HG03280 (cell line): Measurements from ENCODE around the gene MPI.
"Not testable (repeated sequence)": the region's sequence is repeated elsewhere in the genome, so short reads cannot be mapped to it uniquely, and the experiment has no call there.

Source experiments
- ATAC-seq: cut with Tn5 transposase; IDR thresholded peaks from one replicate; pipeline ENCODE4 v1.9.1; 2021; ENCODE audit warnings: mild to moderate bottlenecking, moderate library complexity; ENCODE audit not compliant: unreplicated experiment

The MPI gene

DNA sequence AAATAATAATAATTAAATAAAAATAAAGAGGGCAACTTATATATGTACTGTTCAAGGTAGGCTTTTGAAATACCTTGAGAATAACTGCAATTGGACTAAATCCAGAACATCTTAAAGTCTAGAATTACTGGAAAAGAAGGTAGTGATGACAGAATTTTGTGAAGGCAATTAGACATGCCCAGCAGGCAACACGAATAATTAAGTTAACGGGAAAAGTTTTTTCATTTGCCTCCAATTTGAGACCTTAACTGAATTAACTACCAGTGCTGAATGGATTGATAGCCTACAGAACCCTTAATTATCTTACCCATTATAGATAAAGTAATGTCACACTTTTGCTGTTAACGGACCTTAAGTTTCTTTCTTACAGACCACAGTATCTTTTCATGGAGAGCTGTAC is 34.7 kb downstream of the MPI start:
- no peak for ATAC-seq

DNA sequence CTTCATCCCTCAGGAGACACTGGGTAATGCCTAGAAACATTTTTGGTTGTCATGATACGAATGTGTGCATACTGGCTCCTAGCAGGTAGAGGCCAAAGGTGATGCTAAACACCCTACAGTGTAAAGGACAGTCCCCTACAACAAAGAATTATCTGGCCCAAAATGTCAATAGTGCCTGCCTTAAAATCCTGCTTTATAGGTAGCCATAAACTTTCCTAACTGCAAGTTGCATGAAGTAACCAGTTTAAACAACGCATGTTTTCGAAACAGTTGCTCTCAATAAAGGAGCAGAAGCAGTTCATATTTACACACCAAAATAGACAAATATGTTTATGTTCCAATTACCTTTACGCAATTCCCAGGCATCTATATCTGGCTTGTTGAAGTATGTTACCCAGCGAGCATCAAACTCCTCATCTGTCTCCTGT is 38.9 kb downstream of the MPI start:
- ATAC-seq: no peak

GRCh38 chr15:74933573-74933972 is 43.7 kb downstream of the MPI start:
- ATAC-seq: no peak

- ATAC-seq: not testable (repeated sequence)
These were observed 45.4 kb downstream of the MPI start for GRCh38 chr15:74935193-74935592.

- no peak for ATAC-seq
These were observed 47.4 kb downstream of the MPI start for GRCh38 chr15:74937272-74937589.

DNA sequence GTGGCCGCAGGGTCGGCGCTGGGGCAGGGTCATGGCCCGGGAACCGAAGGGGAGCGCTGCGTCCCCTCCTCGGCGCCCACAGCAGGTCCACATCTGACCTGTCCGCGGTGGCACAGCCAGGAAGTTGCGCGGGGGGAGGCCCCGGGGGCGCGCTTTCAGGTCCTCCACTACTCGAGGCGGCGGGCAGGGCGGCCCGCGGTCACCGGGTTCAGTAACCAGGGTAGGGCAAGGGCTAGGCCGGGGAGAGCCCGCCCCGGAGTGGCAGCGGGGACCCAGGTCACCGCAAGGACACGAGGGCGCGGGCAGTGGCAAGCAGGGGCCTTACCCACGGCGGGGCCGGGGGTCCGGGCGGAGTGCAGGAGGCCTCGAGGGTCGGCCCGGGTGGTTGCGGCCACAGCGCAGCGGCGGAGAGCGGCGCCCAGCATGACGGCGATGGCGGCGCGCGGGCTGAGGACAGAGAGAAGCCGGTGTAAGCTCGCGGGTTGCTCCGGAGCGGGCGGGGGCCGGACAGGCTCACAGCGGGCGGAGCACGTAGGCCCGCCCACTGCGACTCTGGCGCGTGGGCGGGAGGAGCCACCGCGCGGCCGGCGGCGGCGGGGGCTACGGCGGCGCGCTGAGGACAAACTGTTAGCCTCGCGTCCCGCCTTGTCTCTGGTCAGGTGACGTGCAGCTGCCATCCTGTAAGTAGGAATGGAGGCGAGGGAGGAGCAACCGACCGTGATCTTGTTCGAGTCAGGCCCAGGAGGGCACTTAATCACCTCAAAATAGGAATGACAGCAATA is 47.9 kb downstream of the MPI start, which contains the start of gene COX5A:
COX5A (minus strand) TSS at position 484 of the 782 bp plus-strand sequence; CDS start at position 425, 59 bp downstream.
- peak; percentile 90 for ATAC-seq

- ATAC-seq: no peak
These were observed 60.5 kb downstream of the MPI start for GRCh38 chr15:74950078-74950908.

DNA sequence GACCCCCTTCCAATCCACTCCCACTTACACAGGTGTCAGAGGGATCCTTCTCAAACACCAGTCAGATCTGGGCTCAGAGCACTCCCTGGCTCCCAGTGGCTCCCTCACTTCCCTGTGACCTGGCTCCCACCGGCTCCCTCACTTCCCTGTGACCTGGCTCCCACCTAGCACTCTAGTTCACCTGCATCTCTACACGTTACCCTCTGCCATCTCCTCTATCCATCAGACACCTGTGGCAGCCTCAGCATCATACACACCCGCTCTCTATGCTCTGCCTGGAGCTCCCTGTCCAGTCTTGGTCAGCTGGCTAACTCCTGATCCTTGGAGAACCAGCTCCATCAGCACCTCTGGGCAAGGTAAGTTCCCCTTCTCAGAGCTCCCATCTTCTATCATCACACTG is 61.2 kb downstream of the MPI start:
- no peak for ATAC-seq
